ENCODE data around the gene MBNL2.

DNA sequence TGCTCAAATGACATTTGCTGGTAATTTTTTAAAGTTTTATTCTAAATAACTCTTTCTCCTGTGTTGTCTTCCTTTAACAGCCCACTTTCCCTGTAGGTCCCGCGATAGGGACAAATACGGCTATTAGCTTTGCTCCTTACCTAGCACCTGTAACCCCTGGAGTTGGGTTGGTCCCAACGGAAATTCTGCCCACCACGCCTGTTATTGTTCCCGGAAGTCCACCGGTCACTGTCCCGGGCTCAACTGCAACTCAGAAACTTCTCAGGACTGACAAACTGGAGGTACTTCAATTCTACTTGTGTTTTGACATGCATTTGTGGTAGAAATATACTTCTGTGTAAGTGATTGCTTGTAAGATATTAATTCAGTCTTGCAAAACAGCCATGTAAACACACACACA lies 120.8 kb downstream of the MBNL2 start:
- TF ChIP-seq ZNF331 (CRISPR knock-in tag; IDR thresholded peaks at IDR 0.05; ENCODE audit: low read depth): no peak
- TF ChIP-seq, protein P1, sequence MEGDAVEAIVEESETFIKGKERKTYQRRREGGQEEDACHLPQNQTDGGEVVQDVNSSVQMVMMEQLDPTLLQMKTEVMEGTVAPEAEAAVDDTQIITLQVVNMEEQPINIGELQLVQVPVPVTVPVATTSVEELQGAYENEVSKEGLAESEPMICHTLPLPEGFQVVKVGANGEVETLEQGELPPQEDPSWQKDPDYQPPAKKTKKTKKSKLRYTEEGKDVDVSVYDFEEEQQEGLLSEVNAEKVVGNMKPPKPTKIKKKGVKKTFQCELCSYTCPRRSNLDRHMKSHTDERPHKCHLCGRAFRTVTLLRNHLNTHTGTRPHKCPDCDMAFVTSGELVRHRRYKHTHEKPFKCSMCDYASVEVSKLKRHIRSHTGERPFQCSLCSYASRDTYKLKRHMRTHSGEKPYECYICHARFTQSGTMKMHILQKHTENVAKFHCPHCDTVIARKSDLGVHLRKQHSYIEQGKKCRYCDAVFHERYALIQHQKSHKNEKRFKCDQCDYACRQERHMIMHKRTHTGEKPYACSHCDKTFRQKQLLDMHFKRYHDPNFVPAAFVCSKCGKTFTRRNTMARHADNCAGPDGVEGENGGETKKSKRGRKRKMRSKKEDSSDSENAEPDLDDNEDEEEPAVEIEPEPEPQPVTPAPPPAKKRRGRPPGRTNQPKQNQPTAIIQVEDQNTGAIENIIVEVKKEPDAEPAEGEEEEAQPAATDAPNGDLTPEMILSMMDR (conservative IDR thresholded peaks at IDR 0.05; ENCODE audit: low read depth in 2 of 2): no peak
- TF ChIP-seq POLR2AphosphoS5 (IDR thresholded peaks at IDR 0.05; ENCODE audit: low read depth): no peak
- TF ChIP-seq ZNF114 (CRISPR knock-in tag; IDR thresholded peaks at IDR 0.05): no peak
- TF ChIP-seq CREB1 (CRISPR knock-in tag; IDR thresholded peaks at IDR 0.05; ENCODE audit: low read depth): no peak
- no peak for TF ChIP-seq JUNB (IDR thresholded peaks at IDR 0.05; ENCODE audit: unreplicated experiment)
- no peak for TF ChIP-seq STAT1 (IDR thresholded peaks at IDR 0.05; ENCODE audit: unreplicated experiment)
- TF ChIP-seq EZH2 (IDR thresholded peaks at IDR 0.05; ENCODE audit: low read depth, unreplicated experiment): no peak
- TF ChIP-seq, protein P2, sequence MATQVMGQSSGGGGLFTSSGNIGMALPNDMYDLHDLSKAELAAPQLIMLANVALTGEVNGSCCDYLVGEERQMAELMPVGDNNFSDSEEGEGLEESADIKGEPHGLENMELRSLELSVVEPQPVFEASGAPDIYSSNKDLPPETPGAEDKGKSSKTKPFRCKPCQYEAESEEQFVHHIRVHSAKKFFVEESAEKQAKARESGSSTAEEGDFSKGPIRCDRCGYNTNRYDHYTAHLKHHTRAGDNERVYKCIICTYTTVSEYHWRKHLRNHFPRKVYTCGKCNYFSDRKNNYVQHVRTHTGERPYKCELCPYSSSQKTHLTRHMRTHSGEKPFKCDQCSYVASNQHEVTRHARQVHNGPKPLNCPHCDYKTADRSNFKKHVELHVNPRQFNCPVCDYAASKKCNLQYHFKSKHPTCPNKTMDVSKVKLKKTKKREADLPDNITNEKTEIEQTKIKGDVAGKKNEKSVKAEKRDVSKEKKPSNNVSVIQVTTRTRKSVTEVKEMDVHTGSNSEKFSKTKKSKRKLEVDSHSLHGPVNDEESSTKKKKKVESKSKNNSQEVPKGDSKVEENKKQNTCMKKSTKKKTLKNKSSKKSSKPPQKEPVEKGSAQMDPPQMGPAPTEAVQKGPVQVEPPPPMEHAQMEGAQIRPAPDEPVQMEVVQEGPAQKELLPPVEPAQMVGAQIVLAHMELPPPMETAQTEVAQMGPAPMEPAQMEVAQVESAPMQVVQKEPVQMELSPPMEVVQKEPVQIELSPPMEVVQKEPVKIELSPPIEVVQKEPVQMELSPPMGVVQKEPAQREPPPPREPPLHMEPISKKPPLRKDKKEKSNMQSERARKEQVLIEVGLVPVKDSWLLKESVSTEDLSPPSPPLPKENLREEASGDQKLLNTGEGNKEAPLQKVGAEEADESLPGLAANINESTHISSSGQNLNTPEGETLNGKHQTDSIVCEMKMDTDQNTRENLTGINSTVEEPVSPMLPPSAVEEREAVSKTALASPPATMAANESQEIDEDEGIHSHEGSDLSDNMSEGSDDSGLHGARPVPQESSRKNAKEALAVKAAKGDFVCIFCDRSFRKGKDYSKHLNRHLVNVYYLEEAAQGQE (IDR thresholded peaks at IDR 0.05; ENCODE audit: unreplicated experiment): no peak
- no peak for TF ChIP-seq EZH2phosphoT487 (IDR thresholded peaks at IDR 0.05; ENCODE audit: unreplicated experiment)
